Measurements from ENCODE around the gene ENO4. TPM values are rescaled to one million over a fixed set of nuclear protein-coding genes. Genes with fewer than 3 reads are reported as not detected.

ENO4 gene
- total RNA-seq, 2 donors from 2014 or later = not detected

- no peaks in the 10 kb centered on the region for H3K4me1 ChIP-seq
- H3K27ac ChIP-seq = peak overlapping the region; percentile 30
- no peaks in the 10 kb centered on the region for H3K36me3 ChIP-seq
- H3K9me3 ChIP-seq = no peaks in the 10 kb centered on the region
- intact Hi-C loops (cut with DNase I) = no loop called here
- no peak for DNase-seq
- no peak overlapping the region for H3K4me3 ChIP-seq
- no peaks in the 10 kb centered on the region for H3K27me3 ChIP-seq
- H3K9ac ChIP-seq (ENCODE audit: low read depth in 2 of 2, low read length in 2 of 2) = no peak overlapping the region
- no peak for TF ChIP-seq CTCF (IDR thresholded peaks at IDR 0.05)
These were observed 39.8 kb downstream of the ENO4 start for GRCh38 chr10:116889066-116889465.

GRCh38 chr10:116891208-116891607, 41.9 kb downstream of the ENO4 start:
- Histone ChIP-seq H3K9me3 (no peaks in the 10 kb centered on the region), H3K36me3 (no peaks in the 10 kb centered on the region), H3K4me3 (no peak overlapping the region), H3K27ac (no peak overlapping the region), H3K4me1 (no peaks in the 10 kb centered on the region), H3K27me3 (no peaks in the 10 kb centered on the region), H3K9ac (ENCODE audit: low read depth in 2 of 2, low read length in 2 of 2) (no peak overlapping the region)
- TF ChIP-seq CTCF (IDR thresholded peaks at IDR 0.05) = no peak
- DNase-seq = peak; percentile 61
- intact Hi-C loops (cut with DNase I) = no loop called here

GRCh38 chr10:116892907-116893685, 43.8 kb downstream of the ENO4 start:
- no peaks in the 10 kb centered on the region for H3K9me3 ChIP-seq
- DNase-seq = no peak
- no peak overlapping the region for H3K27ac ChIP-seq
- no peak overlapping the region for H3K9ac ChIP-seq (ENCODE audit: low read depth in 2 of 2, low read length in 2 of 2)
- H3K4me1 ChIP-seq = no peaks in the 10 kb centered on the region
- no peak overlapping the region for H3K4me3 ChIP-seq
- H3K27me3 ChIP-seq = no peaks in the 10 kb centered on the region
- no peak for TF ChIP-seq CTCF (IDR thresholded peaks at IDR 0.05)
- no peaks in the 10 kb centered on the region for H3K36me3 ChIP-seq
- intact Hi-C loops (cut with DNase I) = no loop called here

GRCh38 chr10:116893686-116894037, 44.4 kb downstream of the ENO4 start:
- H3K36me3 ChIP-seq = no peaks in the 10 kb centered on the region

GRCh38 chr10:116899626-116900025, 50.3 kb downstream of the ENO4 start:
- no peak for DNase-seq
- Histone ChIP-seq H3K27me3 (no peaks in the 10 kb centered on the region), H3K9ac (ENCODE audit: low read depth in 2 of 2, low read length in 2 of 2) (no peak overlapping the region), H3K9me3 (no peaks in the 10 kb centered on the region), H3K4me3 (no peak overlapping the region), H3K27ac (no peak overlapping the region), H3K4me1 (no peaks in the 10 kb centered on the region), H3K36me3 (no peaks in the 10 kb centered on the region)
- intact Hi-C loops (cut with DNase I) = no loop called here
- no peak for TF ChIP-seq CTCF (IDR thresholded peaks at IDR 0.05)

More at GRCh38 chr10:116893686-116894037, 44.4 kb downstream of the ENO4 start:
- Histone ChIP-seq H3K9me3 (no peaks in the 10 kb centered on the region), H3K4me3 (no peak overlapping the region), H3K9ac (ENCODE audit: low read depth in 2 of 2, low read length in 2 of 2) (no peak overlapping the region), H3K4me1 (no peaks in the 10 kb centered on the region), H3K27me3 (no peaks in the 10 kb centered on the region), H3K27ac (no peak overlapping the region)
- no peak for TF ChIP-seq CTCF (IDR thresholded peaks at IDR 0.05)
- intact Hi-C loops (cut with DNase I) = no loop called here
- DNase-seq = no peak

Measured in colonic mucosa (tissue), 4 donors.